HepG2 (cell line): ENCODE measurements around the gene HABP4. TPM values are rescaled to one million over a fixed set of nuclear protein-coding genes. Genes with fewer than 3 reads are reported as not detected.
A peak's percentile ranks its signal among the peaks of the same experiment; 100 is the strongest.

Experiments
- CENPT ChIP-seq: sonication (generic); formaldehyde crosslinking; IDR thresholded peaks from 2 replicates; pipeline ENCODE4 v1.8.0; 2022; ENCODE audit warnings: low read depth, mild to moderate bottlenecking, moderate library complexity, missing genetic modification reagents
- DMAP1 ChIP-seq: IDR thresholded peaks from 2 replicates; pipeline ENCODE4 v1.6.1; 2016
- DNMT1 ChIP-seq: sonication (generic); formaldehyde crosslinking; IDR thresholded peaks from 2 replicates; pipeline ENCODE4 v1.5.1; 2020; ENCODE audit warnings: mild to moderate bottlenecking, missing genetic modification reagents
- GABPA ChIP-seq, 2 experiments: IDR thresholded peaks; 2 replicates each; pipeline ENCODE4 v1.6.1; 2011 to 2016; ENCODE audit warnings: low read depth in 2 of 2, low read length in 1 of 2, missing biosample characterization in 1 of 2, missing genetic modification characterization in 1 of 2
- HOXD1 ChIP-seq: sonication (generic); formaldehyde crosslinking; IDR thresholded peaks from 2 replicates; pipeline ENCODE4 v1.5.0; 2020; ENCODE audit warnings: missing genetic modification reagents
- ISL2 ChIP-seq: sonication (generic); formaldehyde crosslinking; IDR thresholded peaks from 2 replicates; pipeline ENCODE4 v1.5.0; 2020; ENCODE audit warnings: missing genetic modification reagents
- NCOA1 ChIP-seq: sonication (generic); formaldehyde crosslinking; IDR thresholded peaks from 2 replicates; pipeline ENCODE4 v1.9.0; 2021; ENCODE audit warnings: missing genetic modification reagents
- NCOA5 ChIP-seq: sonication (generic); formaldehyde crosslinking; IDR thresholded peaks from 2 replicates; pipeline ENCODE4 v1.4.0; 2020; ENCODE audit warnings: missing genetic modification reagents
- NR2F1 ChIP-seq, 2 experiments: fragments of 450-650 bp in 1 of 2; formaldehyde crosslinking in 1 of 2; IDR thresholded peaks; 2 replicates each; pipeline versions ENCODE4 v1.5.0 to v1.6.1; 2016 to 2020; ENCODE audit warnings: mild to moderate bottlenecking in 1 of 2, missing compliant biosample characterization in 1 of 2, missing genetic modification reagents in 1 of 2, moderate library complexity in 1 of 2
- RCOR2 ChIP-seq: IDR thresholded peaks from 2 replicates; pipeline ENCODE4 v1.6.1; 2016; ENCODE audit warnings: missing biosample characterization, missing genetic modification reagents
- TBX3 ChIP-seq: fragments of 450-650 bp; IDR thresholded peaks from 2 replicates; pipeline ENCODE4 v1.6.1; 2017; ENCODE audit warnings: antibody characterized with exemption, mild to moderate bottlenecking, inconsistent platforms, borderline replicate concordance
- YY1 ChIP-seq: IDR thresholded peaks from 2 replicates; pipeline ENCODE4 v1.6.1; 2011; ENCODE audit warnings: low read length, low read depth, moderate library complexity, mild to moderate bottlenecking; ENCODE audit not compliant: insufficient read depth, insufficient replicate concordance
- ZBTB42 ChIP-seq: sonication (generic); formaldehyde crosslinking; IDR thresholded peaks from 2 replicates; pipeline ENCODE4 v1.5.0; 2020; ENCODE audit warnings: mild to moderate bottlenecking, missing genetic modification reagents
- ZKSCAN5 ChIP-seq: sonication (generic); formaldehyde crosslinking; IDR thresholded peaks from 2 replicates; pipeline ENCODE4 v1.5.1; 2020; ENCODE audit warnings: mild to moderate bottlenecking, missing genetic modification reagents
- ZMAT3 ChIP-seq: sonication (generic); formaldehyde crosslinking; conservative IDR thresholded peaks from 2 replicates; pipeline ENCODE4 v1.7.0; 2021; ENCODE audit warnings: missing genetic modification reagents
- ZNF180 ChIP-seq: sonication (generic); formaldehyde crosslinking; IDR thresholded peaks from 2 replicates; pipeline ENCODE4 v1.4.0; 2020; ENCODE audit warnings: low read depth, missing genetic modification reagents, borderline replicate concordance
- ZNF280B ChIP-seq: sonication (generic); formaldehyde crosslinking; IDR thresholded peaks from 2 replicates; pipeline ENCODE4 v1.5.0; 2020; ENCODE audit warnings: missing genetic modification reagents, mild to moderate bottlenecking, borderline replicate concordance
- ZNF34 ChIP-seq: sonication (generic); formaldehyde crosslinking; IDR thresholded peaks from 2 replicates; pipeline ENCODE4 v1.4.0; 2020; ENCODE audit warnings: mild to moderate bottlenecking, missing genetic modification reagents, borderline replicate concordance
- ZNF446 ChIP-seq: sonication (generic); formaldehyde crosslinking; IDR thresholded peaks from 2 replicates; pipeline ENCODE4 v1.5.0; 2020; ENCODE audit warnings: mild to moderate bottlenecking, missing genetic modification reagents
- ZNF562 ChIP-seq: sonication (generic); formaldehyde crosslinking; IDR thresholded peaks from 2 replicates; pipeline ENCODE4 v1.8.0; 2022; ENCODE audit warnings: missing genetic modification reagents, borderline replicate concordance
- ZNF577 ChIP-seq: sonication (generic); formaldehyde crosslinking; IDR thresholded peaks from 2 replicates; pipeline ENCODE4 v1.4.0; 2020; ENCODE audit warnings: mild to moderate bottlenecking, low read depth, missing genetic modification reagents, borderline replicate concordance
- ZNF883 ChIP-seq: sonication (generic); formaldehyde crosslinking; IDR thresholded peaks from 2 replicates; pipeline ENCODE4 v1.5.1; 2020; ENCODE audit warnings: mild to moderate bottlenecking, missing genetic modification reagents; ENCODE audit errors: not compliant biosample characterization
- polyA plus RNA-seq, 8 experiments: library from polyadenylated mRNA; depleted of rRNA in 3 of 8; stranded (reverse) in 7 of 8; unstranded in 1 of 8; fragments of >200 nt; fragmentation: Illumina TruSeq in 4 of 8; extraction: Trizol in 4 of 8; gene quantifications; 2 replicates each; pipeline versions ENCODE4 v1.2.1 to v1.2.3, GENCODE V29; 2011 to 2016; ENCODE audit warnings: low read depth in 4 of 8, missing spikeins in 1 of 8, mixed read lengths in 1 of 8; ENCODE audit not compliant: insufficient read depth in 1 of 8
- total RNA-seq, 5 experiments: library from RNA; depleted of rRNA; stranded (reverse); fragments of >200 nt; fragmentation: Illumina TruSeq; extraction: Trizol; gene quantifications; 2 replicates each; pipeline ENCODE4 v1.2.3, GENCODE V29; 2016; ENCODE audit warnings: low read depth in 1 of 5
- TF ChIP-seq, protein P1 (sequence below): sonication (generic); formaldehyde crosslinking; IDR thresholded peaks from 2 replicates; pipeline ENCODE4 v1.8.1; 2023; ENCODE audit warnings: mild to moderate bottlenecking, moderate library complexity, missing genetic modification reagents
- TF ChIP-seq, protein P2 (sequence below): sonication (generic); formaldehyde crosslinking; IDR thresholded peaks from 2 replicates; pipeline ENCODE4 v1.8.1; 2023; ENCODE audit warnings: mild to moderate bottlenecking, missing genetic modification reagents, borderline replicate concordance
- TF ChIP-seq, protein P3 (sequence below): sonication (generic); formaldehyde crosslinking; IDR thresholded peaks from 2 replicates; pipeline ENCODE4 v1.8.0; 2022; ENCODE audit warnings: missing genetic modification reagents, mild to moderate bottlenecking, moderate library complexity, borderline replicate concordance

Gene HABP4
- total and polyA plus RNA-seq, 2 of the 13 experiments (the other 11 are each of a cell fraction or from before 2014, with no cell fraction given): 14.3 to 26.6 TPM

DNA sequence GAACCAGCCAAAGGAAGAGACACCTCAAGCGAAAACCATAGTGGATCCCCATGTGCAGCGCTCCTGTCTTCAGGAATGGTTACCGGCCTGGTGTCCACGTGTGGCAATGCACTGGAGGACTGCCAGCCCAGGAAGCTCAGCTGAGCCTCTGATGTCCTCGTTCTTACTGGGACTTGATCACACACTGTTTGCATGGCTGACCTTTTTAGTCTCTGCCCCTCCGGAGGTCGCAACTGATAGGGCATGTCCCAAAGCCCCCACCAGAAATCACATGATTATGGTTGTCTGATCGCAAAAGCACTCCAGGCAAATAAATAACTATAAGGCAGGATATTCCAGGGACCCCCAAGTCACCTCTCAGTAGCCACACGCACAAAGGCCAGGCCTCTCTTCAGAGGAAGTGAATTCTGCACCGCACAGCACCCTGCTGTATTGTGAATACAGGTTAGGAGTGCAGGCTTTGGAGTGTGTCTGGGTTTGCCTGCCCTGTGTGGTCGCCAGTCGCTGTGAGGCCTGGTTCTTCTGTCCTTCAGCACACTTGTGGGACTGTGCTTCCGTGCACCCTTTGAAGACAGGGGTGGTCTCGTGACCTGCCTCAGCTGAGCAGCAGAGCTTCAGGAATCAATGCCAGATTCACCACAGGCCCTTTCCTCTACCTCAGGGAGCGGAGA is 13.4 kb upstream of the HABP4 start (continued):
- TF ChIP-seq, protein P1, sequence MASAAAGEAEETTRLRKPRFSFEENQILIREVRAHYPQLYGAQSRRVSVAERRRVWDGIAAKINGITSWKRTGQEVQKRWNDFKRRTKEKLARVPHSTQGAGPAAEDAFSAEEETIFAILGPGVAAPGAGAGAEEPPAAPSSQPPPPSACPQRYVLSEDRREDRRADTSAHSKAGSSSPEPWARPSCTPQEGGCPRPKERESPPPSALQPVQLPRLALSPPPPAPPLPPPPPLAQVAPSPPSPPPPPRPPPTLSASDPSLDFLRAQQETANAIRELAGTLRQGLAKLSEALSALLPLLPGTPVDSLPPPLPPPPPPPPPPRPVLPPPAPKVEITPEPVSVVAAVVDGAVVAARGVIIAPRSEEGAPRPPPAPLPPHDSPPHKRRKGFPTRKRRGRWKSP (CRISPR knock-in tag): peak; percentile 68; the same call in 1 of the 2 replicates
- no peak for TF ChIP-seq ZNF446
- TF ChIP-seq ZNF280B: peak; percentile 17; the same call in 1 of the 2 replicates
- no peak; the same call in 1 of the 2 replicates for TF ChIP-seq RCOR2 (CRISPR knock-in tag)
- TF ChIP-seq NR2F1 (CRISPR knock-in tag; IDR thresholded peaks at IDR 0.05): peak; percentile 4 to 55; a peak in 2 of 4 replicates
- no peak for TF ChIP-seq TBX3
- peak; percentile 63; the same call in 1 of the 2 replicates for TF ChIP-seq ISL2
- TF ChIP-seq ZNF883 (CRISPR knock-in tag): peak; percentile 57
- TF ChIP-seq ZNF562 (CRISPR knock-in tag): no peak
- TF ChIP-seq ZBTB42 (CRISPR knock-in tag): 0 out of 2 replicates have a peak, but pooled peaks have one; percentile 57
- no peak for TF ChIP-seq NCOA1 (CRISPR knock-in tag)
- TF ChIP-seq, protein P2, sequence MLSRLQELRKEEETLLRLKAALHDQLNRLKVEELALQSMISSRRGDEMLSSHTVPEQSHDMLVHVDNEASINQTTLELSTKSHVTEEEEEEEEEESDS: no peak
- no peak for TF ChIP-seq ZNF180 (CRISPR knock-in tag)
- TF ChIP-seq CENPT: no peak
- TF ChIP-seq NCOA5 (CRISPR knock-in tag): no peak
- no peak for TF ChIP-seq GABPA (IDR thresholded peaks at IDR 0.05; ENCODE audit: low read depth, low read length)
- no peak; the same call in none of the 2 replicates for TF ChIP-seq GABPA (CRISPR knock-in tag; IDR thresholded peaks at IDR 0.05; ENCODE audit: low read depth)
- TF ChIP-seq, protein P3, sequence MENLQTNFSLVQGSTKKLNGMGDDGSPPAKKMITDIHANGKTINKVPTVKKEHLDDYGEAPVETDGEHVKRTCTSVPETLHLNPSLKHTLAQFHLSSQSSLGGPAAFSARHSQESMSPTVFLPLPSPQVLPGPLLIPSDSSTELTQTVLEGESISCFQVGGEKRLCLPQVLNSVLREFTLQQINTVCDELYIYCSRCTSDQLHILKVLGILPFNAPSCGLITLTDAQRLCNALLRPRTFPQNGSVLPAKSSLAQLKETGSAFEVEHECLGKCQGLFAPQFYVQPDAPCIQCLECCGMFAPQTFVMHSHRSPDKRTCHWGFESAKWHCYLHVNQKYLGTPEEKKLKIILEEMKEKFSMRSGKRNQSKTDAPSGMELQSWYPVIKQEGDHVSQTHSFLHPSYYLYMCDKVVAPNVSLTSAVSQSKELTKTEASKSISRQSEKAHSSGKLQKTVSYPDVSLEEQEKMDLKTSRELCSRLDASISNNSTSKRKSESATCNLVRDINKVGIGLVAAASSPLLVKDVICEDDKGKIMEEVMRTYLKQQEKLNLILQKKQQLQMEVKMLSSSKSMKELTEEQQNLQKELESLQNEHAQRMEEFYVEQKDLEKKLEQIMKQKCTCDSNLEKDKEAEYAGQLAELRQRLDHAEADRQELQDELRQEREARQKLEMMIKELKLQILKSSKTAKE: peak; percentile 74
- 0 out of 2 replicates have a peak, but pooled peaks have one; percentile 52 for TF ChIP-seq HOXD1 (CRISPR knock-in tag)
- TF ChIP-seq YY1: no peak
- TF ChIP-seq DMAP1 (CRISPR knock-in tag): peak; percentile 66; the same call in 1 of the 2 replicates
- TF ChIP-seq ZMAT3 (CRISPR knock-in tag): peak; percentile 99
- TF ChIP-seq ZNF34: no peak
- TF ChIP-seq DNMT1: peak; percentile 27; the same call in 1 of the 2 replicates
- TF ChIP-seq ZNF577 (CRISPR knock-in tag): no peak
- no peak for TF ChIP-seq ZKSCAN5 (CRISPR knock-in tag)
